ENCODE results near the gene CT47A1.
"Not testable (repeated sequence)": the region's sequence is repeated elsewhere in the genome, so short reads cannot be mapped to it uniquely, and the experiment has no call there.

Gene CT47A1

GRCh38 chrX:120985660-120986059, at the start of gene CT47A1:
TSS of gene CT47A1 (minus strand) at chrX:120985760. CDS start at chrX:120985529, 231 bp downstream.
- not testable (repeated sequence) for ATAC-seq (replicated peaks; ENCODE audit: extremely low read depth, poor library complexity, severe bottlenecking); DNase-seq (ENCODE audit: low spot score in 2 of 2); H3K4me3 Mint-ChIP-seq; H3K27ac Mint-ChIP-seq (ENCODE audit: low read depth); H3K36me3 Mint-ChIP-seq (ENCODE audit: insufficient read depth); H3K9me3 Mint-ChIP-seq; H3K4me1 Mint-ChIP-seq; H3K27me3 Mint-ChIP-seq

- no peak overlapping the region for H3K27ac Mint-ChIP-seq (ENCODE audit: low read depth)
- DNase-seq (ENCODE audit: low spot score in 2 of 2) (no peak), ATAC-seq (replicated peaks; ENCODE audit: extremely low read depth, poor library complexity, severe bottlenecking) (no peak)
- H3K36me3 Mint-ChIP-seq (ENCODE audit: insufficient read depth) = no peaks in the 10 kb centered on the region
- no peaks in the 10 kb centered on the region for H3K9me3 Mint-ChIP-seq
- no peak overlapping the region for H3K4me3 Mint-ChIP-seq
- H3K27me3 Mint-ChIP-seq = peaks cover 9% of the 10 kb centered on the region
- H3K4me1 Mint-ChIP-seq = no peaks in the 10 kb centered on the region
Measured at GRCh38 chrX:121032531-121032930, 47.0 kb upstream of the CT47A1 start.

- Mint-ChIP-seq H3K36me3 (ENCODE audit: insufficient read depth) (no peaks in the 10 kb centered on the region), H3K4me3 (no peak overlapping the region), H3K27me3 (peaks cover 9% of the 10 kb centered on the region), H3K27ac (ENCODE audit: low read depth) (no peak overlapping the region), H3K4me1 (no peaks in the 10 kb centered on the region), H3K9me3 (no peaks in the 10 kb centered on the region)
- no peak for DNase-seq (ENCODE audit: low spot score in 2 of 2)
- ATAC-seq (replicated peaks; ENCODE audit: extremely low read depth, poor library complexity, severe bottlenecking) = no peak
Measured at GRCh38 chrX:121030083-121030482, 44.5 kb upstream of the CT47A1 start.

- Mint-ChIP-seq H3K4me3 (no peak overlapping the region), H3K9me3 (no peaks in the 10 kb centered on the region), H3K36me3 (ENCODE audit: insufficient read depth) (no peaks in the 10 kb centered on the region), H3K4me1 (no peaks in the 10 kb centered on the region), H3K27ac (ENCODE audit: low read depth) (no peak overlapping the region), H3K27me3 (peaks cover 6% of the 10 kb centered on the region)
- DNase-seq (ENCODE audit: low spot score in 2 of 2) (no peak), ATAC-seq (replicated peaks; ENCODE audit: extremely low read depth, poor library complexity, severe bottlenecking) (no peak)
Measured at GRCh38 chrX:121028419-121028818, 42.9 kb upstream of the CT47A1 start.

- H3K9me3 Mint-ChIP-seq = no peaks in the 10 kb centered on the region
- H3K4me1 Mint-ChIP-seq = no peaks in the 10 kb centered on the region
- no peak overlapping the region for H3K4me3 Mint-ChIP-seq
- H3K27ac Mint-ChIP-seq (ENCODE audit: low read depth) = no peak overlapping the region
- peaks cover 9% of the 10 kb centered on the region for H3K27me3 Mint-ChIP-seq
- ATAC-seq (replicated peaks; ENCODE audit: extremely low read depth, poor library complexity, severe bottlenecking) (no peak), DNase-seq (ENCODE audit: low spot score in 2 of 2) (no peak)
- H3K36me3 Mint-ChIP-seq (ENCODE audit: insufficient read depth) = peaks cover 1% of the 10 kb centered on the region
Measured at GRCh38 chrX:121014826-121015225, 29.3 kb upstream of the CT47A1 start.

GRCh38 chrX:121013897-121014455, 28.4 kb upstream of the CT47A1 start:
- no peak overlapping the region for H3K4me3 Mint-ChIP-seq
- H3K27me3 Mint-ChIP-seq = peaks cover 9% of the 10 kb centered on the region
- H3K36me3 Mint-ChIP-seq (ENCODE audit: insufficient read depth) = peaks cover 1% of the 10 kb centered on the region
- H3K27ac Mint-ChIP-seq (ENCODE audit: low read depth) = no peak overlapping the region
- no peaks in the 10 kb centered on the region for H3K4me1 Mint-ChIP-seq
- H3K9me3 Mint-ChIP-seq = no peaks in the 10 kb centered on the region
- DNase-seq (ENCODE audit: low spot score in 2 of 2) = no peak
- no peak for ATAC-seq (replicated peaks; ENCODE audit: extremely low read depth, poor library complexity, severe bottlenecking)

GRCh38 chrX:121011254-121011653, 25.7 kb upstream of the CT47A1 start:
- Mint-ChIP-seq H3K9me3 (no peaks in the 10 kb centered on the region), H3K27me3 (peaks cover 9% of the 10 kb centered on the region), H3K36me3 (ENCODE audit: insufficient read depth) (peaks cover 1% of the 10 kb centered on the region), H3K27ac (ENCODE audit: low read depth) (no peak overlapping the region), H3K4me1 (no peaks in the 10 kb centered on the region), H3K4me3 (no peak overlapping the region)
- ATAC-seq (replicated peaks; ENCODE audit: extremely low read depth, poor library complexity, severe bottlenecking) = no peak
- no peak for DNase-seq (ENCODE audit: low spot score in 2 of 2)

GRCh38 chrX:121010218-121010617, 24.7 kb upstream of the CT47A1 start:
- H3K9me3 Mint-ChIP-seq = no peaks in the 10 kb centered on the region

GRCh38 chrX:121009764-121010163, 24.2 kb upstream of the CT47A1 start:
- ATAC-seq (replicated peaks; ENCODE audit: extremely low read depth, poor library complexity, severe bottlenecking) (no peak), DNase-seq (ENCODE audit: low spot score in 2 of 2) (no peak)
- H3K4me3 Mint-ChIP-seq = no peak overlapping the region
- no peaks in the 10 kb centered on the region for H3K9me3 Mint-ChIP-seq
- peaks cover 9% of the 10 kb centered on the region for H3K27me3 Mint-ChIP-seq
- H3K4me1 Mint-ChIP-seq = no peaks in the 10 kb centered on the region
- H3K27ac Mint-ChIP-seq (ENCODE audit: low read depth) = no peak overlapping the region
- H3K36me3 Mint-ChIP-seq (ENCODE audit: insufficient read depth) = peaks cover 1% of the 10 kb centered on the region

More at GRCh38 chrX:121010218-121010617, 24.7 kb upstream of the CT47A1 start:
- no peak overlapping the region for H3K4me3 Mint-ChIP-seq
- peaks cover 9% of the 10 kb centered on the region for H3K27me3 Mint-ChIP-seq
- no peaks in the 10 kb centered on the region for H3K4me1 Mint-ChIP-seq
- DNase-seq (ENCODE audit: low spot score in 2 of 2) = no peak
- peaks cover 1% of the 10 kb centered on the region for H3K36me3 Mint-ChIP-seq (ENCODE audit: insufficient read depth)
- no peak overlapping the region for H3K27ac Mint-ChIP-seq (ENCODE audit: low read depth)
- ATAC-seq (replicated peaks; ENCODE audit: extremely low read depth, poor library complexity, severe bottlenecking) = no peak

GRCh38 chrX:121008920-121009319, 23.4 kb upstream of the CT47A1 start:
- no peaks in the 10 kb centered on the region for H3K9me3 Mint-ChIP-seq
- H3K4me3 Mint-ChIP-seq = no peak overlapping the region
- H3K4me1 Mint-ChIP-seq = no peaks in the 10 kb centered on the region
- peaks cover 9% of the 10 kb centered on the region for H3K27me3 Mint-ChIP-seq
- peaks cover 1% of the 10 kb centered on the region for H3K36me3 Mint-ChIP-seq (ENCODE audit: insufficient read depth)
- ATAC-seq (replicated peaks; ENCODE audit: extremely low read depth, poor library complexity, severe bottlenecking) = no peak
- DNase-seq (ENCODE audit: low spot score in 2 of 2) = no peak
- no peak overlapping the region for H3K27ac Mint-ChIP-seq (ENCODE audit: low read depth)

- Mint-ChIP-seq H3K9me3 (no peaks in the 10 kb centered on the region), H3K27ac (ENCODE audit: low read depth) (no peak overlapping the region), H3K27me3 (no peaks in the 10 kb centered on the region), H3K36me3 (ENCODE audit: insufficient read depth) (no peaks in the 10 kb centered on the region), H3K4me1 (no peaks in the 10 kb centered on the region), H3K4me3 (no peak overlapping the region)
- ATAC-seq (replicated peaks; ENCODE audit: extremely low read depth, poor library complexity, severe bottlenecking) = no peak
- DNase-seq (ENCODE audit: low spot score in 2 of 2) = no peak
Measured at GRCh38 chrX:121000589-121000988, 15.0 kb upstream of the CT47A1 start.

- DNase-seq (ENCODE audit: low spot score in 2 of 2) (no peak), ATAC-seq (replicated peaks; ENCODE audit: extremely low read depth, poor library complexity, severe bottlenecking) (no peak)
- H3K27me3 Mint-ChIP-seq = no peaks in the 10 kb centered on the region
- H3K4me3 Mint-ChIP-seq = no peak overlapping the region
- no peaks in the 10 kb centered on the region for H3K4me1 Mint-ChIP-seq
- no peak overlapping the region for H3K27ac Mint-ChIP-seq (ENCODE audit: low read depth)
- no peaks in the 10 kb centered on the region for H3K9me3 Mint-ChIP-seq
- no peaks in the 10 kb centered on the region for H3K36me3 Mint-ChIP-seq (ENCODE audit: insufficient read depth)
Measured at GRCh38 chrX:120999413-120999812, 13.9 kb upstream of the CT47A1 start.

- not testable (repeated sequence) for H3K36me3 Mint-ChIP-seq (ENCODE audit: insufficient read depth); DNase-seq (ENCODE audit: low spot score in 2 of 2); H3K4me1 Mint-ChIP-seq; H3K4me3 Mint-ChIP-seq; H3K27me3 Mint-ChIP-seq; H3K9me3 Mint-ChIP-seq; ATAC-seq (replicated peaks; ENCODE audit: extremely low read depth, poor library complexity, severe bottlenecking); H3K27ac Mint-ChIP-seq (ENCODE audit: low read depth)
Measured at GRCh38 chrX:120956500-120956899, 29.1 kb downstream of the CT47A1 start, which contains the start of gene CT47A7. TSS of gene CT47A7 (minus strand) at chrX:120956600. CDS start at chrX:120956345, 255 bp downstream.
